Activated CD4-positive, CD25-positive, alpha-beta regulatory T cell treated with anti-CD3 and anti-CD28 coated beads, Interleukin-2, amount 50 U/mL, for 16 hours (primary cell): ENCODE measurements around the gene NADK2.
"Not testable (repeated sequence)": the region's sequence is repeated elsewhere in the genome, so short reads cannot be mapped to it uniquely, and the experiment has no call there.

Experiments used
- DNase-seq: peaks from one replicate; pipeline ENCODE4 v3.0.0-alpha.2; 2020; ENCODE audit warnings: low read depth, low spot score

NADK2 gene

DNA sequence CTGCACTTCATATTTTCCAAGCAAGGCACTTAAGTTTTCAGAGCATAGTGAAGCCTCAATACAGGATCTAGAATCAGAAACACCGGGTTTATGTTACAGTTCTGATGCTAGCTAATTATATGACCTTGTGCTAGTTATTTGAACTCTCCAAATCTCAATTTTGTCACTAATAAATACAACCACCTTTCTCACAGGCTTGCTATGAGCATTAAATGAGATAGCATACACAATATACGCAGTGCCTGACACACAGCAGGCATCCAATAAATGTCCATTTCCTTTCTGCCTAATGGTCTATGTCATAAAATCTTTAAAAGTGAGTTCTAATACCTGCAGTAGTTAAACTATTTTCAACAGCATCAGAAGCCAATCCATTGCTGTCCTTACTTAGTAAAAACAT is 32.9 kb downstream of the NADK2 start:
- no peak for DNase-seq

DNA sequence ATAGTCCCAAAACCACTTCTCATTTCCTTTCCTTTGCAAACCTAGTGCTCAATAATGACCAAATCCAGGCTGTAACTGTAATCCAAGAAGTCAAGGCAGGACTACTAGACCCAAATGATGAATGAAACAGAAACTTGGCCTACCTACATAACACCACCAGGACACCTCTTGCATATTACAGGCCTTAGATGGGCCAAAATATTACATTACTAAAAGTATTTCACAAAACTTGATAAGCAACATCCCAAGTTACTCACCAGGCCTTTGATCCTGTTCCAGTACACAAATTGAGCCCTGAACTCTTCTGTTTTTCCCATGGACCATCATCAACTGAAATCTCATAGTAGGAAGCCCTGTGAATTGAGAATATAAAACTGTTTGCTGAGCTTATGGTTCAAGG is 34.8 kb downstream of the NADK2 start:
- DNase-seq, result no peak

DNA sequence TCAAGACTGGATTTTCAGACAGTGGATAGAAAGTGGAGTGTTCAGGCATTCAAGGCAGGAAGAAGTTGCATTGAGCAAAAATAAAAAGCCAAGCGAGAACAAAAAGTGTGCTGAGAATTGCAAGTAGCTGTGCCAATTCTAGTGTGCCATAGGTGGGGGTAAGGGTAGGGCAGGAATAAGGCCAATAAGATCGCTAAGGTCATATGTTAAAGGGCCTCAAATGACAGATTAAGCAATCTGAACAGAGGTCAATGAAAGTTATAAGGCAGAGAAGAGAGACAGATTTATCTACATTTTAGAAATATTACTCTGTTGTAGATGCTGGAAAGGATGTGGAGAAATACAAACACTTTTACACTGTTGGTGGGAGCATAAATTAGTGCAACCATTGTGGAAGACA is 36.4 kb downstream of the NADK2 start:
- no peak for DNase-seq

DNA sequence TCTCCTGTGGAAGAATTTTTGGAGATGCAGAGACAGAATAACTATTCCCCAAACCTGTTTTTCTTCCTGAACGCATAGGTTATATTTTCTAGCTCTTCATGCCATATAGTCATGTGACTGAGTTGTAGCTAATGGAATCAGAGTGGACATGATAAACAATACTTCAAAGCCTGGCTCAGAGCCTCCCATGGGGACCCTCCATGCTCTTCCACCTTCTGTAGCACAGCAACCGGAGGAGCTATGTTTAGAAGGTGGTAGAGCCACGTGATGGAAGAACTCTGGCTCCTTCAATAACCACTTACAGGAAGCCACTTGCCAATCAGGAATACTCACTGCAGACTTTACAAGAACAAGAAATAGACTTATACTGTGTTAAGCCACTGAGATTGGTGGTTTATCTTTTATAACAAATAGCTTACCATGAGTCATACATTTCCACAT is 39.2 kb downstream of the NADK2 start:
- DNase-seq, result no peak

DNA sequence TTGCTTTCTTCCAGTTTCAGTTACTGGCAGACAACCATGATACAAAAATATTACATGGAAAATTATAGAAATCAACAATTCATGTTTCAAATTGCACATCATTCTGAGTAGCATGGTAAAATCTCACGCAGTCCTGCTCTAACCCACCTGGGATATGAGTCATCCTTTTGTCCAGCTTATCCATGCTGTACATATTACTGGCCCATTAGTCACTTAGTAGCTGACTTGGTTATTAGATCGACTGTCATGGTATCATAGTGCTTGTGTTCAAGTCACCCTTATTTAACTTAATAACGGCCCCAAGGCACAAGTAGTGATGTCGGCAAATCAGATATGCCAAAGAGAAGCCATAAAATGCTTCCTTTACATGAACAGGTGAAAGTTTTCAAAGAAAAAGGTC is 41.2 kb downstream of the NADK2 start:
- DNase-seq, result no peak

DNA sequence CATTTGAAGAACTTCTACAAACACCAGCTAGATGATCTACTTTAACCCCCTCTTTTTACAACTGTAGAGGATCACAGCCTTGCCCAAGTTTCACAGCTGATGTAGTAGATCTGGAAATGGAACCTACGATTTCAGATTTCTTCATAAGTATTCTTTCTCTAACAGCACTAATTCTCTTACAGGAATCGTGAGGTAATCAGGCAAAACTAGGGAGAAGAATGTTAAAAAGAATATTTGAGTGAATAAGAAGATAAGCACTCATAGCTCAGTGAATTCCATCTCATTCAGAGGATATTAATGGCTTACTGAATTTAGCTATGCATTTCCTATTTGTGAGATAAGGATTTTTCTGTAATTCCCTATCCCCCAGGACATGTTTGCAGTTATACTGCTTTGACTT is 42.1 kb downstream of the NADK2 start:
- no peak for DNase-seq

DNA sequence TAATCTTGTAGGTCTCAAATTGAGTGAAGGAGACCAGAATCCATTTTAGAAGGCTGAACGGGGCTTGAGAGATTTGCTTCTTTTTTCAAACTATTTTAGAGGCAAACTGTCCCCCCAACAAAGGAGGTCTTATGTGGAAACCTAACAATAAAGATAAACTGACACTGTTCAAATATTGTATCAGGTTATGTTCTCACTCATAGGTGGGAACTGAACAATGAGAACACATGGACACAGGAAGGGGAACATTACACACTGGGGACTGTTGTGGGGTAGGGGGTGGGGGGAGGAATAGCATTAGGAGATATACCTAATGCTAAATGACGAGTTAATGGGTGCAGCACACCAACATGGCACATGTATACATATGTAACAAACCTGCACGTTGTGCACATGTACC is 42.9 kb downstream of the NADK2 start:
- not testable (repeated sequence) for DNase-seq

DNA sequence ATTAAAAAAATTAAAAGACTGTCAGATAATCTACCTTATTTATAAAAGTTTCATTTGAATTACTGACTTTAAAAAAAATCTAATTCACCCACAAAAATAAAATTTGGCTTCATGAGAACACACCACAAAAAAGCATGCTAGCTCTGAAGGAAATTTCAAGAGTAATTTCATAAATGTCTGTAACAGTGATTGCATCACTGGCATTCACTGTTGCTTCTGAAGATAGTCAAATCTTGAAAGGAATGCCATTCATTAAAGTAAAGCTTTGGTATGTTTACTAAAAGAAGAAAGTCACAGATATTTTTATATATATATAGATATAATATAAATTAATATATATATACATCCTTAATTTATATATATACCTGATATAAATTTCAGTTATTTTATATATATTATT is 43.4 kb downstream of the NADK2 start:
- DNase-seq, result no peak

DNA sequence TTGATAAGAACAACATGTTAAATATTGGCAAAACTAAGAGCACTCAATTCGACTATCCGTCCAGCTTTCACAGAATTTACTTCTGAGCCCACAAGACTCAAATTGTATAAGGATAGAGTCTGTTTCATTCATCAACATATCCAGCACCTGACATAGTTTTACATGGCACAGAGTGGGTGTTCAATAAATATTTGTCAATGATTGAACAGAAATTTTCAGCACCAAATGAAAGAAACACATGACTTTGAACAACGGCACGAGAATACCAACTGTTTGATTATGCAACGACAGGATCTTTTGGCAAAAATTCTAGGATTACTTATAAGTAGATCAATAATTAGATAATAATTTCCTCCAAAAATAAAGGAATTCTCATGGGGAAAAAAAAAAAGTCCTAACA is 48.0 kb downstream of the NADK2 start:
- no peak for DNase-seq

DNA sequence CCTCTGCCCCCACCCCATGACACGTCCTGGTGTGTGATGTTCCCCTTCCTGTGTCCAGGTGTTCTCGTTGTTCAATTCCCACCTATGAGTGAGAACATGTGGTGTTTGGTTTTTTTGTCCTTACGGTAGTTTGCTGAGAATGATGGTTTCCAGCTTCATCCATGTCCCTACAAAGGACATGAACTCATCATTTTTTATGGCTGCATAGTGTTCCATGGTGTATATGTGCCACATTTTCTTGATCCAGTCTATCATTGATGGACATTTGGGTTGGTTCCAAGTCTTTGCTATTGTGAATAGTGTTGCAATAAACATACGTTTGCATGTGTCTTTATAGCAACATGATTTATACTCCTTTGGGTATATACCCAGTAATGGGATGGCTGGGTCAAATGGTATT is 57.3 kb downstream of the NADK2 start:
- not testable (repeated sequence) for DNase-seq

DNA sequence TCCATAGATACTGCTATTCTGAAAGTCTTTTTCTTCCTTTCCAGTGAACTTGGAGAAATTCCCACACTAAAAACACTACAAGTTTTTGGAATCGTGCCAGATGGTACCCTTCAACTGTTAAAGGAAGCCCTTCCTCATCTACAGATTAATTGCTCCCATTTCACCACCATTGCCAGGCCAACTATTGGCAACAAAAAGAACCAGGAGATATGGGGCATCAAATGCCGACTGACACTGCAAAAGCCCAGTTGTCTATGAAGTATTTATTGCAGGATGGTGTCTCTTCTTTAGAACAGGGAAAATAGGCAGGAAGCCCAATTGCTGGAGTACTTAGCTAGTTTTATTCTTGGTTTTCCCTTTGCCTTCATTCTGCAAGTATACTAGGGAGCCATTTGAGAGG is 60.0 kb downstream of the NADK2 start:
- DNase-seq, result no peak

DNA sequence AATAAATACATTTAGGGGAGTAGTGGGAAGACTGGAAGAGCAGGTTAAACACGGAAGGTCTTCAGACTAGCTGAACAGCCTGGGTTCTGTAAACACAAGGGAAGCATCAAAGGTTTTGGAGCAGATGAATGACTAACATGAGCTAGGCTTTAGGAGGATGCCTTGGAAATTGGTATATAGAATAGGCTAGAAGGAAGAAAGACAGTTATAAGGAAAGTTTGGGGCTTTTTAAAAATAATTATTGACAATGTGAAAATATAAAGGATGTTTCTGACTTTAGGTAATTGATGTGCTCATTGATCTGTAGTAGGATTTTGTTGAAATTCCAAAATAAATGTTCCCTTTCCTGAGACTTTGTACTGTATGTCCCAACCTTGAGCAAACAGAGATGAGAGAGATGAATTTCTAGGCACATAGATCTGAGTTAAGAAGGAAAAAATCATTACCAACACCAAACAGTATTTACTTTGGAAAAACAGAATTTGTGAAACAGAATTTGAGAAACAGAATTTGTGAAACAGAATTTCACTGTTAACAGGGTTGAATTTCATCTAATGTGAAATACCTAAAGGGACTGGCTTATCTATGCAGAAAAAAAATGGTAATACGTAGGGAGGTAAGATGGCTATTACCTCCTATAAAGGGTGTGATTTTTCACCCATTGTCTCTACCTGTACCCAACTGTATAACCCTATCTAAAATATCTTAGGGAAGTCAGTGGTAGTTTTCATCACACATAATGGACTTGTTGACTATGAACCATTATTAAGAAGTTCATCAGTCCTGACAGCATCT is 61.0 kb downstream of the NADK2 start:
- DNase-seq, result no peak

DNA sequence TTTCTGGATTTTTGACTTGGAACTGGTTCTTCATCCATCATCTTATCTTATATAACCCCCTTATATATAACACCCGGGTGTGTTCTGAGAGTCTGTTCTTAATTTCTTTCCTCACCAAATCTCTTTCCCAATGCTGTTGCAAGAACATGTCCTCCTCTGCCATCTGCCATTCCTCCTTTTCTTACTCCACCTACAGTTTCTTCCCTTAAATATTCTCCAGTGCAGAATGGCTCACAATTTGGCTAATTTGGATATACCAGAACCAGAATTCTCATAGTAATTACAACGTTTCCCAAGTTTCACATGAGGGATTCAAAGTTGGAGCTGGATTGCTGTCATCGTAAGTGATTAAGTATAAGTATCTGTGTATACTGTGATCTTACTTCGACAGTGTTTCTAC is 61.8 kb downstream of the NADK2 start:
- no peak for DNase-seq

DNA sequence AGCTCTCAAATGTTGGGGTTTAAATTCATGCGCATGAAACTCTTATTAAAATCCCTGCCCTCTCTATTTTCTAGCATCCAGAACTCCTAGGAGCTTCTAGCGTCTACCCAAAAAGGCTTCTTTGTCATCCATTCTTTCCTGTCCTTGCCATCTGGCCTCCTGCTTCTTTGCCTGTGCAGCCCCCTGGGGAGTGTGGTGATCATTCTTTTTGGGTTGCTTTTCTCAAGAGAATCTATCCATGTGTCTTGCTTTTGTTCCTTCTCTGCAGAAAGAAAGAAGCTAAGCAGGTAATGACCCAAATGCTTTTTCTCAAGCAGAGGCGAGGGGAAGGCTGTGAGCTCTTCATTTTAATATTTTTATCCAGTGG is 63.2 kb downstream of the NADK2 start:
- DNase-seq, result no peak

DNA sequence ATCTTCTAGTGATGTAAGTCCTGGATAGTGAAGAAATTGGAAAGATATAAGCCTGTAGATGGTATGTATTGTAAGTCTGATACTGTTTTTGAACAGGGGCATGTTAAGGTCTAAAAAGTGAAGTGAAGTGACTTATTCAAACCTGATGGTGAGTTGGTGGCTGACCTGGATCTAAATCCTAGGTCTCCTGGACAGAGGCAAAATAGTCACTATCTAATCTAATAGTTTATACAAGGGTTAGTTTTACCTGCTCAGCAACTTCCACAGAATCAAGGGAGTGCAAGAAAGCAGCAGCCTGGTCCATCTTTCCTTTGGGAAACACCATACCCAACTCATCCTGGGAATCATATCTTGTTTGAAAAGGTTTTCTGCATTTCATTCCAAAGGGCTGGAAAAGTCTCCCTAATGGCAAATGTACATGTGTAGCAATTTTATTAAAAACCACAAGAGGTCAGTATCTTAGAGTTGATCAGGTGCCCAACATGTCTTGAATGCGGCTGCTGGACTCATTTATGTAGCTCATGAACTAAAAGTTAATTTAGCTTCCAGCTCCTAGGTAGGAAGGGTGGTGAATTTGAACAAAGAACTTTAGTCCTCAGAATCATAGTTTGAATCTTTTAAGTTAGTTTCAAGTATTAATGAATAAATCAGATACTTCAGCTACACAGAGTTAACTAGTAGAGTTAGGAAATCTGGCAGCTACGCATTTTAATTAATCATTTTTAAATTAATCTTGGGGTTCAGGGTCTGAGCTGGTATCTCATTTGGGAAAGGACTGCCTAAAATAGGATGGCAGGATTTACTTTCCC is 63.8 kb downstream of the NADK2 start:
- DNase-seq, result no peak

DNA sequence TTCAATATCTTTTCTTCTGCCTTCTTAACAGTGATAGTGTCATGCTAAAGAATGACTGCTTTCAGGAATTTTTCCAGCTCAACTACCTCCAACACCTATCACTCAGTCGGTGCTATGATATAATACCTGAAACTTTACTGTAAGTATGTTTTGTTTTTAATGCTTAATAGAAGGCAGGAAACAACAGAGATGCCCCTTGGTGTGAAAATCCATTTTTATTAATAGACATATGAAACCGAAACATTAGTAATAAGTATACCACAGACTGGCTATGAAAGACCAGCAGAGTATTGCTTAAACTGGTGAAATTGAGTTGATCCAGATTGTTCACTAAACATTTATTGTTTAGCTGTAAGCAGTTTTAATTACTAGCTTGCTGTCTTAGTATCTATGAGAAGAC is 64.6 kb downstream of the NADK2 start:
- no peak for DNase-seq

DNA sequence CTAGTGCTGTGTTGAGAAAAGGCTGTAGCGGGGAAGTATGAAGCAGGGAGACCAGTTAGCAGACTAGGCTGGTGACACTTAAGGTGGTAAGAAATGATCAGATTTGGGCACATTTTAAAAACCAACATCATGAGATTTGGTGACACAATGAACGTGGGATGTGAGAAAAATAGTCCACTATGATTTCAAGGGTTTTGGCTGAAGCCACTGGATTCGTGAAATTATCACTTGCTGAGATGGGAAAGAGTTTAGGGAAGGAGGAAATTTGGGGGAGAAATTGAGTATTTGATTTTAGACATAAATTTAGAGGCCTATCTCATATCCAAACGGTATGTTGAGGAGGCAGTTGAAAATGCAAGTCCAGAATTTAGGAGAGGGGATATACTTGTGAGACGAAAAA is 66.7 kb downstream of the NADK2 start:
- DNase-seq, result no peak

DNA sequence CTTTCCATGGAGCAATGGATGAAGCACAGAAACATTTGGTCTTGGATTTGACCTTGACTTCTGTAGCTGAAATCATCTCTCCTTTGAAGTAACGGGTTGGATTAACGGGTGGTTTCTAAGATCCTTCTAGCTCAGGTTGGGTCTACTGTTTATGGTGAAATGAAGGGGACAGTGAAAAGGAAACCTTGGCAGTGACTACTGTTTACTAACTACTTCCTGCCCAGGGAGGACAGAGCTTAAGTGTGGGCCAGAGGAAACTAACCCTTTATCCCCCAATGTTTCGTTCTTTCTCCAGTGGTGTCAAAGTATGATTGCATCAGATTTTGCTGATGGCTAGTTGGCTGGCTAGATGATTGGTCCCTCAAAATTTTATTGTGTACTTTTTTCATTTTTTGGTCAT is 67.6 kb downstream of the NADK2 start:
- no peak for DNase-seq

DNA sequence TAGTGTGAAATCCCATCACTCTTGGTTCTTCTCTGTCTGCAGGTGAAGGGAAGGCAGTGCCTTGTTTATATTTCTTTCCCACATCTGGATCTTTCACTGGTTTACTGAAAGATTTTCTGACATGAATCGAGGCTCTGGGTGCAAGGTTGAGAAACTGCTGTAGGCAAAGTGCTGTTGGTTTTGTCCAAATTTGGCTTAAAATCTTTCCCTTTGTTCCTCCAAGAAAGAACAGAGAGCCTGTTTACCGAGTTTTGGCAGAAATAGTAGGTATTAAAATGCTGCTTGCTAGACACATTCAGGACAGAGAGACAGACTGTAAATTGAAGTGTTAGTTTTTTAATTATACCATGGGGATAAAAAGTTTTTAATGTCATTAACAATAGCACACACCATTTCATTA is 68.3 kb downstream of the NADK2 start:
- DNase-seq, result no peak

DNA sequence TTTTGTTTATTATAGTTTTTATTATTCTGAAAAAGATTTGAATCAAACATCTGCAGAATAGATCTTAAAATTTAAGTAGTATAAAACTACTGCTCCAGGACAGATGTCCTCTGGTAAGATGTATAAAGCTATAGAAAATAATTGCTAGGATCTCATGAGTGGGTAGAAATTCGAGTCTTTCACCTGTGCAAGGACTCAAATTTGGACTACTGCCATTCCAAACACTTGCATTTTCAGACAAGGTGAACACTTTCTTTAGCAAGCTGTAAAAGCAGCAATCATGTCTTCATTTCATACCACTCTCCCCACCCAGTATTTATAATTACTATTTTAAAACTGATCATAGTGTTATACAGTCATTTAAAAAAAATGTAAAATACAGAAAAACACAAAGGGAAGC is 69.1 kb downstream of the NADK2 start:
- DNase-seq, result no peak

DNA sequence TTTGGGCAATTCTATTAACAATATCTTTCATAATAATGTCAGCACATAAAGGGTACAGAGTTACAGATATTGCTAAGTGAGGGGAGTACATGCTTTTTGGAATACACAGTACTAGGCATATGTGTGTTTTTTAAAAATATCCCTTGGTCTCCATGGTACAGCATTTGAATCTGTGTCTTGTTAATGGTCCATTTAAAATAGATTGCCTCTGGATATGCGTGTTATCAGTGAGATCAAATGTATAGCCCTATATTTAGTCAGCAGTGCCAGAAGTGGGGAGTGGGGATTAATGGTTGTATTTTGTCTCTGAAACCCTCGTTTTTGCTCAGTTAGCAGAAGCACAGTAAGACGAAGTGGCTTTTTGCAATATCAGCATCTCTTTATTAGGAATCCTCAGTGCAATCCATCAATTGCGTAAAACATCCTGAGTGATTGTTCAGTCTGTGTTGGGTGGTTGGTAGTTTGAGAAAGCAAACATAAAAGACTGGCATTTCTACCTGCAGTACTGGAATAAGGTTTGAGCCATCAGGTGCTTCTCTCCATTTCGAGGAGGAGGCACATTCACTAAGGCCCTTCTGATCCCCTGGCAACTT is 70.8 kb downstream of the NADK2 start:
- DNase-seq, result no peak

DNA sequence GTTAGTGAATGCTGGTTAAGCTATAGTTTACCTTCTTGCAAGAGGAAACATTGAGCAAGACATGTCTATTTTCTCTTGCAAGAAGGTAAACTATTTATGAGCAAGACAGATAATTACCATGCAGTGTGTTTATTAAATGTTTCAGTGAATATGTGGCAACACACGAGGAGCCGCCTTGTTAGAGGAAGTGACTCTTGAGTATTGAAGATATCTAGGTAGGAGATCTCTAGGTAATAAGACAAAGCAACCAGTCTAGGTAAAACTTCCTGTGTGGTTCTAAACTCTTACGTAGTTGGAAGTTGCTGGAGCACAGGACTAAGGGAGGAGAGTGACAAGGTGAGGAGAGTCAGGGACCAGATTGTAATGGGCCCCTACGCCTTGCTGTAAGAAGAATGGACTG is 73.0 kb downstream of the NADK2 start:
- no peak for DNase-seq

DNA sequence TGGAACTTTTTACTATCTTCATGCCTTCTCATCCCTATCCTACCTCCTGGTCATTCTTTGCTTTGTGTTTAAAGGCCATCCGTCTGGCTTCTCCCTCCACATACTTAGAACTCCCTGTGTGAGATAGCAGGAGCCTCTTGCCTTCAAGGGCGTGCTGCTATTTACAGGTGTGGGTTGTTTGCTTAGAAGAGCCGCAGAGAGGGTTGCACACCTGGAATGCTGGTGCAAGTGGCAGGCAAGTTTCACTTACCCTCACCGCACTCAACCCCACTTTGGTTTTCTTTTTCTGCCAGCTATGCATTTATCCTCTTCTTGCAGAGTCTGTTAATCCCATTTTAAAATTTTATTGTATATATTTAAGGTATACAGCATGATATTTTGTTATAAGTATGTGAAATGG is 77.3 kb downstream of the NADK2 start:
- DNase-seq, result no peak
